Amniotic epithelial cell (primary cell): ENCODE results near the gene SHANK1.
"Not testable (repeated sequence)": the region's sequence is repeated elsewhere in the genome, so short reads cannot be mapped to it uniquely, and the experiment has no call there.

Experiments used
- DNase-seq: peaks from one replicate; pipeline ENCODE4 v3.0.0-alpha.2; 2010; ENCODE audit warnings: low read depth

Gene SHANK1

GRCh38 chr19:50719566-50719965 is at the start of gene SHANK1:
Gene SHANK1 (minus strand): TSS chr19:50719802. CDS start chr19:50716919, 2,883 bp downstream.
- no peak for DNase-seq

- no peak for DNase-seq
These were observed 48.7 kb upstream of the SHANK1 start for GRCh38 chr19:50768277-50768676.

GRCh38 chr19:50767263-50767662 is 47.7 kb upstream of the SHANK1 start:
- not testable (repeated sequence) for DNase-seq

GRCh38 chr19:50766746-50767145 is 47.1 kb upstream of the SHANK1 start:
- not testable (repeated sequence) for DNase-seq

- no peak for DNase-seq
These were observed 44.8 kb upstream of the SHANK1 start for GRCh38 chr19:50764409-50764808.

GRCh38 chr19:50763521-50763920 is 43.9 kb upstream of the SHANK1 start:
- DNase-seq = not testable (repeated sequence)

- not testable (repeated sequence) for DNase-seq
These were observed 41.9 kb upstream of the SHANK1 start for GRCh38 chr19:50761501-50761900.

- DNase-seq = peak; percentile 14
These were observed 40.3 kb upstream of the SHANK1 start for GRCh38 chr19:50759886-50760285.

DNA sequence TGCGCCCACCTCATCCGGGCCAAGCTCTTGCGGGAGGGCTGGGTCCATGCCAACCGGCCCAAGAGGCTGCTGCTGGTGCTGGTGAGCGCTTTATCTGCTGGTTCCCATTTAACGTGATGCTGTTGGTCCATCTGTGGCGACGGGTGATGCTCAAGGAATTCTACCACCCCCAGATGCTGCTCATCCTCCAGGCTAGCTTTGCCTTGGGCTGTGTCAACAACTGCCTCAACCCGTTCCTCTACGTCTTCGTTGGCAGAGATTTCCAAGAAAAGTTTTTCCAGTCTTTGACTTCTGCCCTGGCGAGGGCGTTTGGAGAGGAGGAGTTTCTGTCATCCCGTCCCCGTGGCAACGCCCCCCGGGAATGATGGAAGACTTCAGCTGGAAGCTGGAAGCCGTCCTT is 39.5 kb upstream of the SHANK1 start:
- not testable (repeated sequence) for DNase-seq

DNA sequence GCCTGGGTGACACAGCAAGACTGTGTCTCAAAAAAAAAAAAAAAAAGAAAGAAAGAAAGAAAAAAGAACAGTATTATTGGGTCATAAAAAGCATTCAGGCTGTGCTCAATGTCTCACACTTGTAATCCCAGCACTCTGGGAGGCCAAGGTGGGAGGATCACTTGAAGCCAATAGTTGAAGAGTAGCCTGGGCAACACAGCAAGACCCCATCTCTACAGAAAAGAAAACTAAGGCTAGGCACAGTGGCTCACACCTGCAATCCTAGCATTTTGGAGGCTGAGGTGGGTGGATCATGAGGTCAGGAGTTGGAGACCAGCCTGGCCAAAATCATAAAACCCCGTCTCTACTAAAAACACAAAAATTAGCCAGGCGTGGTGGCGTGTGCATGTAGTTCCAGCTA is 38.0 kb upstream of the SHANK1 start:
- not testable (repeated sequence) for DNase-seq

GRCh38 chr19:50756244-50756643 is 36.6 kb upstream of the SHANK1 start:
- not testable (repeated sequence) for DNase-seq

- DNase-seq = no peak
These were observed 34.3 kb upstream of the SHANK1 start for GRCh38 chr19:50753879-50754278.

- no peak for DNase-seq
These were observed 30.4 kb upstream of the SHANK1 start for GRCh38 chr19:50750010-50750409.

DNA sequence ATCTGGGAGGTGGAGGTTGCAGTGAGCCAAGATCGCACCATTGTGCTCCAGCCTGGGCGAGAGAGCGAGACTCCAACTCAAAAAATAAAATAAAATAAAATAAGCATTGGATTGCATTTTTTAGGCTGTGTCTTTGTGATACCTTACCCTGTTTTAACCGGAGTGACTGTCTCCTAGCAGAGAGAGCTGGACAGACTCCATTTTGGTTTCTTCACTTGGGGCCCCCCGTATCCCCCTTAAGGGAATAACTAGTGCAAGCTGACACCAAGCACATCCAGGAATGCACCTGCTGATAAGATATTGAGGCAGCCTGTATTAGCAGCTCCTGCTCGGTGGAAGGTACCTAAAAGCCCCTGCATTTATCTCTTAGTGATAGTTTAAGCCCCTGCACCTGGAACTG is 29.9 kb upstream of the SHANK1 start:
- no peak for DNase-seq

- DNase-seq = not testable (repeated sequence)
These were observed 27.5 kb upstream of the SHANK1 start for GRCh38 chr19:50747141-50747540.

- no peak for DNase-seq
These were observed 25.6 kb upstream of the SHANK1 start for GRCh38 chr19:50745221-50745620.

- no peak for DNase-seq
These were observed 23.9 kb upstream of the SHANK1 start for GRCh38 chr19:50743537-50743936.

DNA sequence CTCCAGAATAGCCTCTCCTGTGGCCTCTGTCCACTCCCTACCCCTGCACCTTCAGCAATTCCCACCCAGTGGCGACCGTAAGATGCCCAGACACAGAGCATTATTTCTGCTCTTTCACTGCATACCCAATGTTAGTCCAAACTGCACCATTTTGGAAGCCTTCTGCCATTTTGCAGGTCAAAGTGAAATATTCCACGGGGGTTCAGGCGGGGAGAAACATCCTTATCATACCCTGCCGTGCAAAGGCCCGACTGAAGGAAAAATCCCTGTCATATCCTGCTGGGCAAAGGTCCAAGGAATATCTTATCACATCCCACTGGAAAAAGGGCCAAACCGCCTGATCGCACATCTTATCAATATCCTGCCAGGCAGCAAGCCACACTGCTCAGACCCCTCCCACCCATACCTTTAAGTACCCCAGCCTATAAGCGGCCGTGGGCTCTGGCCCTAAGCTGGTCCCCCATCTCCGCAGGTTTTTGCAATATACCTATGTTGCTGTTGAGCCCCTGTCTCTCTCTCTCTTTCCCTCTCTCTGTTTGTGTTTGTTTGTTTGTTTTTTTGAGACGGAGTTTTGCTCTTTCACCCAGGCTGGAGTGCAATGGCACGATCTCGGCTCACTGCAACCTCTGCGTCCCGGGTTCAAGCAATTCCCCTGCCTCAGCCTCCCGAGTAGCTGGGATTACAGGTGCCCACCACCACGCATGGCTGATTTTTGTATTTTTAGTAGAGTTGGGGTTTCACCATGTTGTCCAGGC is 21.8 kb upstream of the SHANK1 start:
- DNase-seq = no peak

DNA sequence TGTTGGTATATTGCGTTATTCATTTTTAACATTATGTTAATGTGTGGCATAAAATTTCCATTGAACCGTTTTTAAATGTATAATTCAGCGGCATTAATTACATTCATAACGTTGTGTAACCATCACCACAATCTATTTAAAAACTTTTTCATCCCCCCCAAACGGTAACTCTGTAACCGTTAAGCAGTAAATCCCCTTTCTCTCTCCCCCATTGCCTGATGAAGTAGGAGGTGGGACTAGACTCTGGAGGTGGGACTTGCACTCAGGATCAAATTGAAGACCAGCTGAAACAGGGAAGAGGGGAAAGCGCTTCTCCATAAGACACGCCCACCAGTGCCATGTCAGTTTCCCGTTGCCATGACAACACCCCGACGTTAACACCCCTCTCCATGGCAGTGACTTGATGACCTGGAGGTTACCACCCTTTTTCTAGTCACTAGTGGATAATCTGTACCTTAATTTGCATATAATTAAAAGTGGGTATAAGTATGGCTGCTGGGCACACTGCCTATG is 20.4 kb upstream of the SHANK1 start:
- DNase-seq = no peak

- DNase-seq = no peak
These were observed 19.7 kb upstream of the SHANK1 start for GRCh38 chr19:50739132-50739913.

DNA sequence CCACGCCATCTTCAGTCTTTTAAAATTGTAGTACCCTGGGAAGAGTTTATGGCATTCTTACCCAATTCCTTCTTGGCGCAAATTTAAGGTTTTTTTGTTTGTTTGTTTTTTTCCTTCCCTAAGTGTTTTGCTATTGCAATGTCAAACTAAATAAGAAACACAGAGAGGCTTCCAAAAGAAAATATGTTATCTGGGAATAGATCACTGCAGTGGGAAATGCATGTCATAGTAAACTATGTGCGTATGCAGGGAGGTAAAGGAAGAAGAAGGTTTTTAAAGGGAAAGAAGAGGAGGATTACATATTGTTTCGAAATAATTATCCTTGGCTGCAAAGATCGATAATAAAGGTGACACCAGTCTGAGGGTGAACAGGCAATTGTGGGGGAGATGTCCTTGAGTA is 16.7 kb upstream of the SHANK1 start:
- DNase-seq = no peak

DNA sequence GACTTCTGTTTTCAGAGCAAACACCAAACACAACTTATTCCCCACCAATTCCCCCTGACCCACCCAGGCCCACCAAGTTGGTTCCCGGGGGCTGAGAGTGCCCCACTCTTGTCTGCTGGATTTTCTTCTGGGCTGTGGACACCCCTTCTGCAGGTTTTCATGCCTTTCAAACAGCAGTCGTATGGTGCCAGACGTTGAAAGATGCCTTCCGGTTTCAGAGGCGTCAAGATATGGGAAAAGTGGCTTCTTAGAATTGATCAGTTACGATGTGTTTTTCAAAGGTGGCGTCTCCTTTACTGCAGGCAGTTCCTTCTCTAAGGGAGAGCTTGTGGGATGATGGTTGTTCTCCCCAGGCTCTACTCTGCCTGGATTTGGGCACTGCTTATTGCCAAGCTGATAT is 16.3 kb upstream of the SHANK1 start:
- no peak for DNase-seq

GRCh38 chr19:50729894-50730293 is 10.3 kb upstream of the SHANK1 start:
- peak; percentile 15 for DNase-seq
